ENCODE data around the gene EIF4E2.

DNA sequence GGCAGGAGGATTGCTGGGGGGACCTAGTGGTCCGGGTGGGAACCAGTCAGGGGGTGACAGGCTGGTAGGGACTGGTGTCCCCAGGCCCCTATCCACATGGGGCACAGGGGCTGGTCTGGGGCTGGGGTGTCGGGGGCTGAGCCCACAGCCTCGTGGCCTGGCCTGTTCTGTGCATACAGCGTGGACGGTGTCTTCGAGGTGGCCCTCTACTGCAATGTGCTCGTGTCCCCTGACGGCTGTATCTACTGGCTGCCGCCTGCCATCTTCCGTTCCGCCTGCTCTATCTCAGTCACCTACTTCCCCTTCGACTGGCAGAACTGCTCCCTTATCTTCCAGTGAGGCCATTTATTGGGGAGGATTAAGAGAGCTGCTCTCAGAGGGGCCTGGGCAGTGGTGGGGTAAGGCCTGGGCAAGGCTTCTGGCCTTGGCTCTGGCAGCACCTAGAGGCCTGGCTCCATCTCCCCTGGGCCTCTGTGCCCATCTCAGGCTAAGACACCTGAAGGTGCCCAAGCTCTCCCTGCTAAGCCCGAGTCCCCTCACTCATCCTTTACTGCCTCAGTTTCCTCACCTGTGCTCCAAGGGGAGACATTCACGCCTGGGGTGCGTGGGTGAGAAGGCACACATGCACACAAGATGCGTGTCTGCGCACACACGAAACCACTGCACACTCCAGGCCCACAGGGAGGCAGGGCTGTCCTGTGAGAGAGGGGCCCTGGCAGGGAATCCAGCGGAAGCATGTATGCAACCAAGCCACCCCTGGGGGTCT lies 9.1 kb upstream of the EIF4E2 start:
- TF ChIP-seq FOXM1 (IDR thresholded peaks at IDR 0.05; ENCODE audit: borderline replicate concordance, low read depth) = no peak
- TF ChIP-seq EGR1 (IDR thresholded peaks at IDR 0.05) = no peak
- TF ChIP-seq EP300 (IDR thresholded peaks at IDR 0.05; ENCODE audit: borderline replicate concordance) = no peak

Data from Ishikawa (cell line).